ENCODE results near the gene MYH7. TPM values are rescaled to one million over a fixed set of nuclear protein-coding genes. Genes with fewer than 3 reads are reported as not detected.

The MYH7 gene
- total RNA-seq, 1 donor from 2014 or later: not detected

GRCh38 chr14:23469127-23469905, 33.9 kb upstream of the MYH7 start, which contains the start of gene NGDN:
Gene NGDN (plus strand): TSS chr14:23469703. CDS start chr14:23469716, 13 bp downstream.
- intact Hi-C loops (cut with DNase I): loop anchor here (10.0 kb wide), 1 partner anchor 145 kb away; the partner anchor contains the start of gene PABPN1
- peak; percentile 98 to 100 for DNase-seq (ENCODE audit: extremely low spot score in 2 of 2)

GRCh38 chr14:23468704-23469126, 33.3 kb upstream of the MYH7 start:
- peaks cover 0 to 22% of the 10 kb centered on the region in 2 donors for H3K36me3 ChIP-seq
- TF ChIP-seq, protein P1, sequence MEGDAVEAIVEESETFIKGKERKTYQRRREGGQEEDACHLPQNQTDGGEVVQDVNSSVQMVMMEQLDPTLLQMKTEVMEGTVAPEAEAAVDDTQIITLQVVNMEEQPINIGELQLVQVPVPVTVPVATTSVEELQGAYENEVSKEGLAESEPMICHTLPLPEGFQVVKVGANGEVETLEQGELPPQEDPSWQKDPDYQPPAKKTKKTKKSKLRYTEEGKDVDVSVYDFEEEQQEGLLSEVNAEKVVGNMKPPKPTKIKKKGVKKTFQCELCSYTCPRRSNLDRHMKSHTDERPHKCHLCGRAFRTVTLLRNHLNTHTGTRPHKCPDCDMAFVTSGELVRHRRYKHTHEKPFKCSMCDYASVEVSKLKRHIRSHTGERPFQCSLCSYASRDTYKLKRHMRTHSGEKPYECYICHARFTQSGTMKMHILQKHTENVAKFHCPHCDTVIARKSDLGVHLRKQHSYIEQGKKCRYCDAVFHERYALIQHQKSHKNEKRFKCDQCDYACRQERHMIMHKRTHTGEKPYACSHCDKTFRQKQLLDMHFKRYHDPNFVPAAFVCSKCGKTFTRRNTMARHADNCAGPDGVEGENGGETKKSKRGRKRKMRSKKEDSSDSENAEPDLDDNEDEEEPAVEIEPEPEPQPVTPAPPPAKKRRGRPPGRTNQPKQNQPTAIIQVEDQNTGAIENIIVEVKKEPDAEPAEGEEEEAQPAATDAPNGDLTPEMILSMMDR (IDR thresholded peaks at IDR 0.05): no peak
- TF ChIP-seq POLR2AphosphoS5 (IDR thresholded peaks at IDR 0.05; ENCODE audit: insufficient read depth in 1 of 2, low read depth in 1 of 2) (no peak), POLR2A (IDR thresholded peaks at IDR 0.05) (no peak)
- no peaks in the 10 kb centered on the region for H3K9me3 ChIP-seq
- intact Hi-C loops (cut with DNase I): loop anchor here (10.0 kb wide), 1 partner anchor 144 kb away; the partner anchor contains the start of gene PABPN1
- peak overlapping the region; percentile 76 for H3K27ac ChIP-seq
- peak overlapping the region; percentile 45 to 94 for H3K4me3 ChIP-seq
- DNase-seq (ENCODE audit: extremely low spot score in 2 of 2): peak in 1 of 2 donors; percentile 86
- H3K27me3 ChIP-seq: no peaks in the 10 kb centered on the region
- peaks cover 10% of the 10 kb centered on the region for H3K4me1 ChIP-seq

More at GRCh38 chr14:23469127-23469905, 33.9 kb upstream of the MYH7 start, which contains the start of gene NGDN:
- Histone ChIP-seq H3K9me3 (no peaks in the 10 kb centered on the region), H3K4me3 (peak within 1 kb of the TSS; percentile 85 to 94), H3K4me1 (peaks cover 10% of the 10 kb centered on the region), H3K36me3 (peaks cover 0 to 26% of the 10 kb centered on the region in 2 donors), H3K27me3 (no peaks in the 10 kb centered on the region), H3K27ac (peak within 1 kb of the TSS; percentile 87)
- TF ChIP-seq POLR2A (IDR thresholded peaks at IDR 0.05) (no peak), POLR2AphosphoS5 (IDR thresholded peaks at IDR 0.05; ENCODE audit: insufficient read depth in 1 of 2, low read depth in 1 of 2) (peak; percentile 71 to 99)
- TF ChIP-seq, protein P1 (IDR thresholded peaks at IDR 0.05): peak in 2 of 3 experiments; percentile 50 to 81

GRCh38 chr14:23465261-23465660, 29.8 kb upstream of the MYH7 start:
- Histone ChIP-seq H3K4me3 (no peak overlapping the region), H3K4me1 (peaks cover 5% of the 10 kb centered on the region), H3K27me3 (no peaks in the 10 kb centered on the region), H3K9me3 (no peaks in the 10 kb centered on the region), H3K27ac (no peak overlapping the region), H3K36me3 (no peaks in the 10 kb centered on the region)
- DNase-seq (ENCODE audit: extremely low spot score in 2 of 2): no peak
- TF ChIP-seq POLR2A (IDR thresholded peaks at IDR 0.05) (no peak), POLR2AphosphoS5 (IDR thresholded peaks at IDR 0.05; ENCODE audit: insufficient read depth in 1 of 2, low read depth in 1 of 2) (no peak)
- TF ChIP-seq, protein P1 (IDR thresholded peaks at IDR 0.05): no peak
- intact Hi-C loops (cut with DNase I): loop anchor here (10.0 kb wide), 1 partner anchor 140 kb away; the partner anchor contains the start of gene PABPN1

- no peak for DNase-seq (ENCODE audit: extremely low spot score in 2 of 2)
- Histone ChIP-seq H3K36me3 (no peaks in the 10 kb centered on the region), H3K4me3 (no peak overlapping the region), H3K9me3 (no peaks in the 10 kb centered on the region), H3K27ac (no peak overlapping the region), H3K4me1 (no peaks in the 10 kb centered on the region), H3K27me3 (no peaks in the 10 kb centered on the region)
- intact Hi-C loops (cut with DNase I): loop anchor here (10.0 kb wide), 1 partner anchor 140 kb away; the partner anchor contains the start of gene PABPN1
- no peak for TF ChIP-seq POLR2A (IDR thresholded peaks at IDR 0.05)
- TF ChIP-seq, protein P1 (IDR thresholded peaks at IDR 0.05): no peak
- no peak for TF ChIP-seq POLR2AphosphoS5 (IDR thresholded peaks at IDR 0.05; ENCODE audit: insufficient read depth in 1 of 2, low read depth in 1 of 2)
Measured at GRCh38 chr14:23464700-23465099, 29.2 kb upstream of the MYH7 start.
